SU-DHL-6 (cell line): ENCODE measurements around the gene CMSS1.

Experiments
- H2AFZ ChIP-seq: fragments of 200-600 bp; sonication (generic); 2 replicates; pipeline ENCODE4 v1.6.1; 2014; ENCODE audit warnings: low read depth, mild to moderate bottlenecking, moderate library complexity, mixed read lengths, antibody characterized with exemption, low read length; ENCODE audit not compliant: severe bottlenecking
- H3F3A ChIP-seq: fragments of 200-600 bp; shearing (Covaris generic); 2 replicates; pipeline ENCODE4 v1.6.0; 2016; ENCODE audit warnings: antibody characterized with exemption, mild to moderate bottlenecking; ENCODE audit not compliant: insufficient read depth
- H3K27ac ChIP-seq: fragments of 200-600 bp; sonication (generic); 2 replicates; pipeline ENCODE4 v1.5.1; 2016; ENCODE audit warnings: low read depth, mild to moderate bottlenecking, low read length, moderate library complexity, mixed read lengths
- H3K27me3 ChIP-seq: fragments of 200-600 bp; sonication (generic), shearing (Covaris generic); 2 replicates; pipeline ENCODE4 v1.6.0; 2014; ENCODE audit warnings: mild to moderate bottlenecking, low read length
- H3K36me3 ChIP-seq: fragments of 200-600 bp; sonication (generic); 2 replicates; pipeline ENCODE4 v1.6.1; 2014; ENCODE audit warnings: mild to moderate bottlenecking, low read length, mixed read lengths
- H3K4me2 ChIP-seq: fragments of 300-600, 200-600 bp; shearing (Covaris generic), sonication (generic); 2 replicates; pipeline ENCODE4 v1.6.0; 2014; ENCODE audit warnings: low read length, low read depth, mild to moderate bottlenecking; ENCODE audit not compliant: poor library complexity, severe bottlenecking
- H3K4me3 ChIP-seq: fragments of 200-600 bp; sonication (generic); 2 replicates; pipeline ENCODE4 v1.5.1; 2014; ENCODE audit warnings: antibody characterized with exemption, low read length, mild to moderate bottlenecking, mixed read lengths; ENCODE audit not compliant: insufficient read depth, poor library complexity, severe bottlenecking
- H3K79me2 ChIP-seq: fragments of 200-600 bp; sonication (generic); 2 replicates; pipeline ENCODE4 v1.6.1; 2014; ENCODE audit warnings: mild to moderate bottlenecking, low read length, moderate library complexity; ENCODE audit not compliant: insufficient read depth
- H3K9ac ChIP-seq: fragments of 200-600 bp; sonication (generic); 2 replicates; pipeline ENCODE4 v1.7.0; 2014; ENCODE audit warnings: mild to moderate bottlenecking, low read length
- H3K9me2 ChIP-seq: fragments of 200-600 bp; sonication (generic); replicated peaks from 2 replicates; pipeline ENCODE4 v1.6.1; 2014; ENCODE audit warnings: low read length; ENCODE audit not compliant: insufficient read depth
- H3K9me3 ChIP-seq: fragments of 200-600 bp; sonication (generic); 2 replicates; pipeline ENCODE4 v1.6.1; 2014; ENCODE audit warnings: low read length, mixed read lengths; ENCODE audit not compliant: insufficient read depth
- H4K20me1 ChIP-seq: fragments of 200-600 bp; sonication (generic); 2 replicates; pipeline ENCODE4 v1.6.1; 2014; ENCODE audit warnings: low read depth, mild to moderate bottlenecking, antibody characterized with exemption, low read length, moderate library complexity, mixed read lengths
- EZH2phosphoT487 ChIP-seq: fragments of 200-600 bp; sonication (generic), shearing (Covaris generic); conservative IDR thresholded peaks from 2 replicates; pipeline ENCODE4 v1.6.1; 2018; ENCODE audit warnings: mild to moderate bottlenecking, antibody characterized with exemption, low read length, moderate library complexity, mixed read lengths
- TF ChIP-seq, protein P1 (sequence below): fragments of 200-600 bp; sonication (generic); IDR thresholded peaks from one replicate; pipeline ENCODE4 v1.5.1; 2017; ENCODE audit warnings: antibody characterized with exemption, mild to moderate bottlenecking, low read length, moderate library complexity; ENCODE audit not compliant: insufficient read depth, poor library complexity, severe bottlenecking

Gene CMSS1

DNA sequence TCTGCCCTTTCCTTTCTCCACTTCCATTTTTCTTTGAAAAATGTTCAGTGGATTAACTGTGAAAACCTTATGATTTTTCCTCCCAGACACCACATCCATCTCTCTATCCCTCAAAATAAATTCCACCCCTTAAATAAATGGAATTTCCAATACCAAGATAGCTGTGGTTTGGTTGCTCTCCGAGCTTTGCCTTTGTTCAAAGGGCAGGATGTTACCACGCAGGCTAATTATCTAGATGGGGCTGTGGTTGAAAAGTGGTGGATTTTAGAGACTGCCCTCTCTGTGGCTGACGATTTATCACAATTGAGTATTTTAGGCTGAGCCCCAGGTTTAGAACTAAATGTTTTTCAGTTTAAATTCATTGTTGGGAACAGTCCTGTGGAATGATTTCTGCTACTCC is 36.9 kb upstream of the CMSS1 start:
- Histone ChIP-seq H3K79me2 (no peaks in the 10 kb centered on the region), H3K4me2 (no peak overlapping the region), H3K27ac (no peak overlapping the region), H4K20me1 (no peaks in the 10 kb centered on the region), H3K9me3 (no peaks in the 10 kb centered on the region), H3K9me2 (no peaks in the 10 kb centered on the region), H3K9ac (no peak overlapping the region), H2AFZ (no peak overlapping the region), H3K27me3 (no peaks in the 10 kb centered on the region; the same call in 1 of the 2 replicates), H3K36me3 (no peaks in the 10 kb centered on the region), H3K4me3 (no peak overlapping the region), H3F3A (no peaks in the 10 kb centered on the region)
- TF ChIP-seq EZH2phosphoT487: no peak
- TF ChIP-seq, protein P1, sequence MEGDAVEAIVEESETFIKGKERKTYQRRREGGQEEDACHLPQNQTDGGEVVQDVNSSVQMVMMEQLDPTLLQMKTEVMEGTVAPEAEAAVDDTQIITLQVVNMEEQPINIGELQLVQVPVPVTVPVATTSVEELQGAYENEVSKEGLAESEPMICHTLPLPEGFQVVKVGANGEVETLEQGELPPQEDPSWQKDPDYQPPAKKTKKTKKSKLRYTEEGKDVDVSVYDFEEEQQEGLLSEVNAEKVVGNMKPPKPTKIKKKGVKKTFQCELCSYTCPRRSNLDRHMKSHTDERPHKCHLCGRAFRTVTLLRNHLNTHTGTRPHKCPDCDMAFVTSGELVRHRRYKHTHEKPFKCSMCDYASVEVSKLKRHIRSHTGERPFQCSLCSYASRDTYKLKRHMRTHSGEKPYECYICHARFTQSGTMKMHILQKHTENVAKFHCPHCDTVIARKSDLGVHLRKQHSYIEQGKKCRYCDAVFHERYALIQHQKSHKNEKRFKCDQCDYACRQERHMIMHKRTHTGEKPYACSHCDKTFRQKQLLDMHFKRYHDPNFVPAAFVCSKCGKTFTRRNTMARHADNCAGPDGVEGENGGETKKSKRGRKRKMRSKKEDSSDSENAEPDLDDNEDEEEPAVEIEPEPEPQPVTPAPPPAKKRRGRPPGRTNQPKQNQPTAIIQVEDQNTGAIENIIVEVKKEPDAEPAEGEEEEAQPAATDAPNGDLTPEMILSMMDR: no peak

DNA sequence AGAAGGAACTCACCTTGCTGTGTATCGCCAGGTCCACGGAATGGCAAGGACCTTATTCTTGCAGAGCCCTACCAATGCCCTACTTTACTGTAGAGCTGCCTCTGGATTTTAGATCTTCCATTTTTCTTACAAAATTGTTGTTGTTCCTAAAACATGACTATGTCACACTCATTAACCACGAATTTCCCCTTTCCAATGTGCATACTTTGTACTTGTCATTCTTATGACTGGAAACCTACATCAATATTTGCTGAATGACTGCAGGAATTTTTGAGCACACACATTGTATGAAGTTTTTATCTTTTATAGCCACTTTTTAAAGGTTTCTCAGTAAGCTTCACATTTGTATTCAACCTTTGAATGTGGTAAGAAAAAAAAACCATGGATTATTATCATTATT is 35.9 kb upstream of the CMSS1 start:
- no peak overlapping the region for H3K4me2 ChIP-seq
- H3K36me3 ChIP-seq: no peaks in the 10 kb centered on the region
- H3K9me3 ChIP-seq: no peaks in the 10 kb centered on the region
- H3K4me3 ChIP-seq: no peak overlapping the region
- no peak overlapping the region for H3K27ac ChIP-seq
- H3K9me2 ChIP-seq: no peaks in the 10 kb centered on the region
- no peak overlapping the region for H3K9ac ChIP-seq
- TF ChIP-seq, protein P1: no peak
- TF ChIP-seq EZH2phosphoT487: no peak
- H4K20me1 ChIP-seq: no peaks in the 10 kb centered on the region
- no peak overlapping the region for H2AFZ ChIP-seq
- H3K27me3 ChIP-seq: no peaks in the 10 kb centered on the region; the same call in none of the 2 replicates
- H3K79me2 ChIP-seq: no peaks in the 10 kb centered on the region
- no peaks in the 10 kb centered on the region for H3F3A ChIP-seq

DNA sequence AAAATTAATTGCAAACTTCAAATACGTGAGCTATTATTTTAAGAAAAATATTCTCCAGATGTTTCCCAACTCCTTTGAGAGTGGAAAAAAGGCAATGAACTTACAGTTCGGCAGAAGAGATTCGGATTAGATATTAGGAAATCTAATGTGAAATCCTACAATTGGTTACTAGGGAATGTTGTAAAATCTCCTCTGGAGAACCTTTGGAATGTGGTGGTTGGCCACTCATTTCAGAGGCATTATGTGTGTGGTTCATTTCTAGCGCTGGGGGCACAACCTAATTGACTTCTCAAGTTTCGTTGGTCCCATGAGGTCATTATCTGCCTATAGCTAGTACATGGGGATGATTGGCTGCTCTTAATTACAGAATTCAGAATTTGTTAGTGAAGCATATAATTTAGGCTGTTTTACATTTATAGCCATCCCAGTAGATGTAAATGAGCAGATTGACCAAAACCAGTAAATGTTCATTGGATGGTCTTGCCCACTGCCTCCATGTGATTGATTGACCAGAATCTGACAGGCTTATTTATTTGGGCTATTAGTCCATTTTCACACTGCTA is 34.6 kb upstream of the CMSS1 start:
- Histone ChIP-seq H3K9me2 (no peaks in the 10 kb centered on the region), H3K36me3 (no peaks in the 10 kb centered on the region), H3K79me2 (no peaks in the 10 kb centered on the region), H3F3A (no peaks in the 10 kb centered on the region), H2AFZ (no peak overlapping the region), H3K4me2 (no peak overlapping the region), H3K9me3 (no peaks in the 10 kb centered on the region), H3K9ac (no peak overlapping the region), H3K27ac (no peak overlapping the region), H3K4me3 (no peak overlapping the region), H3K27me3 (no peaks in the 10 kb centered on the region; the same call in 1 of the 2 replicates), H4K20me1 (no peaks in the 10 kb centered on the region)
- no peak for TF ChIP-seq EZH2phosphoT487
- TF ChIP-seq, protein P1: no peak
